Measurements from ENCODE around the gene CD40.

DNA sequence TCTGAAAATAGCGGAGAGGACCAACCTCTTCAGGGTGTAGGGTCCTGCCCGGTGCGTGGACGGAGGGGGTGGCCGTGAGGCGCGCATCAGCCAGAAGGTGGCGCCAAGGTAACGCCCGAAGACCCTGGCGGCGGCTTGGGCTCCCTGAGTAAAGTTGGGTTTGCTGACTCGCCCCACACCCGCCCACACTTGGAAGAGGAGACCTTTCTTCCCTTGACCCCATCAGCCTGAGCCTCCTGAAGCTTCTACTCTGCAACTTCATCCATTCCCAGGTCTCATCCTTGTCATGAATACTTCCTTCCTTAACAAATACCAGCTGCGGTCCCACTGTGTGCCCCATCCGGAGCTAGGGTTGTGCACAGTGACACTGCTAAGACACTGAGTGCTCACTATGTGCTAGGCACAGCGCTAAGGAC is 14.6 kb downstream of the CD40 start:
- TF ChIP-seq CTCF (IDR thresholded peaks at IDR 0.05) (peak; percentile 71 to 78 (median 76)), POLR2A (IDR thresholded peaks at IDR 0.05) (no peak)
